ENCODE results near the gene MIX23.
A peak's percentile ranks its signal among the peaks of the same experiment; 100 is the strongest.

MIX23 gene

GRCh38 chr3:122353893-122354401 lies 29.1 kb downstream of the MIX23 start:
- DNase-seq (ENCODE audit: low read depth) = no peak
- no peak overlapping the region for H3K4me3 ChIP-seq (ENCODE audit: low read depth, low read length)
- TF ChIP-seq CTCF (conservative IDR thresholded peaks at IDR 0.05; ENCODE audit: low read depth, low read length) = no peak

GRCh38 chr3:122353215-122353614 lies 29.8 kb downstream of the MIX23 start:
- no peak for DNase-seq (ENCODE audit: low read depth)

GRCh38 chr3:122351612-122352011 lies 31.4 kb downstream of the MIX23 start:
- H3K4me3 ChIP-seq (ENCODE audit: low read depth, low read length) = no peak overlapping the region

More at GRCh38 chr3:122353215-122353614, 29.8 kb downstream of the MIX23 start:
- no peak overlapping the region for H3K4me3 ChIP-seq (ENCODE audit: low read depth, low read length)
- no peak for TF ChIP-seq CTCF (conservative IDR thresholded peaks at IDR 0.05; ENCODE audit: low read depth, low read length)

GRCh38 chr3:122350814-122351418 lies 32.1 kb downstream of the MIX23 start:
- no peak for TF ChIP-seq CTCF (conservative IDR thresholded peaks at IDR 0.05; ENCODE audit: low read depth, low read length)
- peak; percentile 70 for DNase-seq (ENCODE audit: low read depth)
- no peak overlapping the region for H3K4me3 ChIP-seq (ENCODE audit: low read depth, low read length)

More at GRCh38 chr3:122351612-122352011, 31.4 kb downstream of the MIX23 start:
- no peak for TF ChIP-seq CTCF (conservative IDR thresholded peaks at IDR 0.05; ENCODE audit: low read depth, low read length)
- no peak for DNase-seq (ENCODE audit: low read depth)

DNA sequence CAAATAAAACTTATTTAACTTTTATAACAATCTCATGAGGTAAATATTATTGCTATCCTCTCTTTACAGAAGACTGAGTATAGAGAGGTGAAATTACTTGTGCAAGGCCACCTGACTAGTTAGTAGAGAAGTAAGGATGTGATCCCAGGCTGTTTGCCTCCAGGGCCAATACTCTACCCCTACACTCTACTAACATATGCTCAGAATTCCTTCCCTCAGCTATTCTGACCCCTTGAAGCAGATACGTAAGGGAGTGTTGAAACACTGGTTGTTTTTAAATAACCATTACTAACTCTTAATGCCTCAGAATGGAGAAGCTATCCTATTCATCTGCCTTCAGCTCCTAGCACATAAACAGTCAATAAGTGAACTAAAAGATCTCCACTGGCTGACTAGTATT lies 33.9 kb downstream of the MIX23 start:
- DNase-seq (ENCODE audit: low read depth) = peak; percentile 2
- no peak for TF ChIP-seq CTCF (conservative IDR thresholded peaks at IDR 0.05; ENCODE audit: low read depth, low read length)
- no peak overlapping the region for H3K4me3 ChIP-seq (ENCODE audit: low read depth, low read length)

DNA sequence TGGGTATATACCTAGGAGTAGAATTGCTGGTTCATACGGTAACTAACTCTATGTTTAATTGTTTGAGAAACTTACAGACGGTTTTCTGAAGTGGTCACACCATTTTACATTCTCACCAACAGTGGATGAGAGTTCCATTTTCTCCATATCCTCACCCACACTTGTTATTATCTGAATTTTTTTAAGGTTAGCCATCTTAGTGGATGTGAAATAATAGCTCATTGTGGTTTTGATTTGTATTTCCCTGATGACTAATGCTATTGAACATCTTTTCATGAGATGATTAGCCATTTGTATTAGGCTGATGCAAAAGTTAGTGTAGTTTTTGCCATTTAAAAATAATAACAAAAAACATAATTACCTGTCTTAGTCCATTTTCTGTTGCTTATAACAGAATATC lies 39.4 kb downstream of the MIX23 start:
- no peak overlapping the region for H3K4me3 ChIP-seq (ENCODE audit: low read depth, low read length)
- DNase-seq (ENCODE audit: low read depth) = no peak
- TF ChIP-seq CTCF (conservative IDR thresholded peaks at IDR 0.05; ENCODE audit: low read depth, low read length) = no peak

DNA sequence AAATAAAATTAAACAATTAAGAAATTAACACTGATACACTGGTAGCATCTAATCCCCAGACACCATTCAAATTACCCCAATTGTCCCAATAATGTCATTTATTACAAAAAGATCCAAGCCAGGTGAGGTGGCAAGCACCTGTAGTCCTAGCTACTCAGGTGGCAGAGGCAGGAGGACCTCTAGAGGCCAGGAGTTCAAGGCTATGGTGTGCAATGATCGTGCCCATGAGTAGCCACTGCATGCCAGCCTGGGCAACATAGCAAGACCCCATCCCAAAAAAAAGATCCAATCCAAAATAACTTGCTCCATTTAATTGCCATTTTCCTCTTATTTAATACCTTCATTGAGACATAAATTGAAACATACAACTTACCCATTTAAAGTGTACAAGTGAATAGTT lies 40.2 kb downstream of the MIX23 start:
- no peak for TF ChIP-seq CTCF (conservative IDR thresholded peaks at IDR 0.05; ENCODE audit: low read depth, low read length)
- DNase-seq (ENCODE audit: low read depth) = no peak
- no peak overlapping the region for H3K4me3 ChIP-seq (ENCODE audit: low read depth, low read length)
